Putamen (tissue), 1 donor: ENCODE results near the gene TWNK.

ENCODE experiments used
- DNase-seq: peaks from one replicate; pipeline ENCODE4 v3.0.0-alpha.2; 2016; ENCODE audit warnings: low spot score

Gene TWNK

GRCh38 chr10:100997360-100998182 lies 10.2 kb downstream of the TWNK start:
- DNase-seq = peak; percentile 61

GRCh38 chr10:100998183-100998990 lies 11.0 kb downstream of the TWNK start:
- peak; percentile 96 for DNase-seq

GRCh38 chr10:100998991-100999741 lies 11.8 kb downstream of the TWNK start:
- peak; percentile 88 for DNase-seq

- no peak for DNase-seq
Observed at GRCh38 chr10:100999742-101000126, 12.4 kb downstream of the TWNK start, which contains the start of gene LZTS2. Gene LZTS2, plus strand, starts transcription at chr10:100999808. Its CDS starts 2,731 bp downstream, at chr10:101002539.

- DNase-seq = no peak
Observed at GRCh38 chr10:101000127-101000914, 13.0 kb downstream of the TWNK start.

GRCh38 chr10:101000915-101001658 lies 13.7 kb downstream of the TWNK start:
- DNase-seq = peak; percentile 86

- DNase-seq = no peak
Observed at GRCh38 chr10:101001659-101002035, 14.3 kb downstream of the TWNK start.

GRCh38 chr10:101002456-101002855 lies 15.1 kb downstream of the TWNK start:
- no peak for DNase-seq

GRCh38 chr10:101003639-101004206 lies 16.4 kb downstream of the TWNK start:
- DNase-seq = no peak

- DNase-seq = no peak
Observed at GRCh38 chr10:101005361-101005760, 18.0 kb downstream of the TWNK start.

- no peak for DNase-seq
Observed at GRCh38 chr10:101005869-101006567, 18.7 kb downstream of the TWNK start.

- no peak for DNase-seq
Observed at GRCh38 chr10:101006593-101007098, 19.3 kb downstream of the TWNK start.

GRCh38 chr10:101007099-101007711 lies 19.9 kb downstream of the TWNK start:
- no peak for DNase-seq

GRCh38 chr10:101007915-101008822 lies 20.8 kb downstream of the TWNK start:
- peak; percentile 71 for DNase-seq

GRCh38 chr10:101008823-101009423 lies 21.6 kb downstream of the TWNK start:
- DNase-seq = peak; percentile 90

GRCh38 chr10:101010329-101010728 lies 23.0 kb downstream of the TWNK start:
- DNase-seq = no peak
